HCT116 (cell line): ENCODE measurements around the gene RUNX1. TPM values are rescaled to one million over a fixed set of nuclear protein-coding genes. Genes with fewer than 3 reads are reported as not detected.

Experiments
- ATAC-seq: fragments of 200-7000 bp; cut with Tn5 transposase; 2 replicates; pipeline ENCODE4 v1.9.1; 2020; ENCODE audit warnings: mild to moderate bottlenecking, moderate library complexity
- BruUV-seq: library from RNA; stranded (reverse); fragments of 400-500 nt; replicated peaks from 2 replicates; lab custom pipeline; 2021; lab: Mats Ljungman, UMichigan
- CTCF ChIA-PET: fragments of 300-600 bp; sonication (Branson Sonifier 250); formaldehyde crosslinking; loops from one replicate; lab custom pipeline; 2021; ENCODE audit warnings: antibody characterized with exemption; lab: Charles Lee
- POLR2A ChIA-PET: fragments of 300-600, 350-600 bp; sonication (Branson Sonifier 250); formaldehyde crosslinking; loops from one replicate; lab custom pipeline; 2021; ENCODE audit warnings: antibody characterized with exemption; lab: Charles Lee
- RAD21 ChIA-PET, 2 experiments: fragments of 300-600 bp; sonication (Branson Sonifier 250); formaldehyde crosslinking; loops; one replicate each; lab custom pipeline; 2023; ENCODE audit warnings: low total read pairs in 2 of 2; ENCODE audit not compliant: uncharacterized antibody in 2 of 2, unreplicated experiment in 2 of 2, low non-redundant PET in 1 of 2; lab: Charles Lee
- DNase-seq: peaks from one replicate; pipeline ENCODE4 v3.0.0-alpha.2; 2010; ENCODE audit warnings: low read depth, low spot score
- H2AFZ ChIP-seq: fragments of 200-600 bp; shearing (Covaris generic), sonication (generic); 2 replicates; pipeline ENCODE4 v1.6.1; 2017; ENCODE audit warnings: low read depth, mixed run types, mixed read lengths, antibody characterized with exemption, low read length; ENCODE audit not compliant: poor library complexity, severe bottlenecking
- H3K27ac ChIP-seq: 2 replicates; pipeline ENCODE4 v1.5.1; 2012; ENCODE audit warnings: low read depth, low read length
- H3K27me3 ChIP-seq: fragments of 200-600 bp; sonication (generic); 2 replicates; pipeline ENCODE4 v1.6.1; 2016; ENCODE audit warnings: mixed run types, low read length, mixed read lengths; ENCODE audit not compliant: insufficient read depth
- H3K36me3 ChIP-seq, 2 experiments: fragments of 200-500 bp in 1 of 2; fragments of 200-600 bp in 1 of 2; sonication (Bioruptor generic) in 1 of 2; sonication (generic) in 1 of 2; 2 replicates each; pipeline versions ENCODE4 v1.5.1 to v1.6.1; 2014 to 2016; ENCODE audit warnings: low read length in 2 of 2, inconsistent platforms in 1 of 2, mixed read lengths in 1 of 2, mixed run types in 1 of 2; ENCODE audit not compliant: insufficient read depth in 2 of 2, control insufficient read depth in 1 of 2
- H3K4me1 ChIP-seq, 2 experiments: fragments of 200-600 bp in 1 of 2; sonication (generic) in 1 of 2; 2 replicates each; pipeline versions ENCODE4 v1.5.1 to v1.6.1; 2012 to 2017; ENCODE audit warnings: low read length in 2 of 2, inconsistent platforms in 1 of 2, mild to moderate bottlenecking in 1 of 2, mixed read lengths in 1 of 2, mixed run types in 1 of 2, moderate library complexity in 1 of 2; ENCODE audit not compliant: insufficient read depth in 2 of 2, control insufficient read depth in 1 of 2
- H3K4me2 ChIP-seq: fragments of 200-600 bp; sonication (generic); 2 replicates; pipeline ENCODE4 v1.6.1; 2017; ENCODE audit warnings: mixed run types, low read length, mixed read lengths
- H3K4me3 ChIP-seq, 2 experiments: fragments of 200-600 bp in 1 of 2; sonication (generic) in 1 of 2; replicated peaks in 1 of 2; 2 replicates each; pipeline ENCODE4 v1.5.1; 2011 to 2016; ENCODE audit warnings: low read length in 2 of 2, control low read depth in 1 of 2, low read depth in 1 of 2, mild to moderate bottlenecking in 1 of 2, mixed read lengths in 1 of 2, mixed run types in 1 of 2
- H3K79me2 ChIP-seq: fragments of 200-600 bp; sonication (generic); 2 replicates; pipeline ENCODE4 v1.6.1; 2017; ENCODE audit warnings: mild to moderate bottlenecking, mixed run types, low read length, moderate library complexity, mixed read lengths; ENCODE audit not compliant: insufficient read depth
- H3K9ac ChIP-seq: fragments of 200-600 bp; sonication (generic); 2 replicates; pipeline ENCODE4 v1.6.1; 2016; ENCODE audit warnings: low read length, mixed read lengths
- H3K9me2 ChIP-seq: fragments of 200-600 bp; sonication (generic), shearing (Covaris generic); 2 replicates; pipeline ENCODE4 v1.6.1; 2017; ENCODE audit warnings: mixed run types, mild to moderate bottlenecking, moderate library complexity; ENCODE audit not compliant: insufficient read depth
- H3K9me3 ChIP-seq, 2 experiments: fragments of 200-500 bp in 1 of 2; fragments of 200-600 bp in 1 of 2; sonication (Bioruptor generic) in 1 of 2; sonication (generic) in 1 of 2; 2 replicates each; pipeline ENCODE4 v1.6.1; 2014 to 2017; ENCODE audit warnings: low read length in 2 of 2, mixed read lengths in 2 of 2, inconsistent platforms in 1 of 2, low read depth in 1 of 2, mild to moderate bottlenecking in 1 of 2, mixed run types in 1 of 2, moderate library complexity in 1 of 2; ENCODE audit not compliant: control insufficient read depth in 1 of 2, insufficient read depth in 1 of 2
- H4K20me1 ChIP-seq: fragments of 200-600 bp; sonication (generic), shearing (Covaris generic); 2 replicates; pipeline ENCODE4 v1.6.1; 2017; ENCODE audit warnings: mixed run types, mild to moderate bottlenecking, moderate library complexity; ENCODE audit not compliant: insufficient read depth
- CBX3 ChIP-seq: IDR thresholded peaks from 2 replicates; pipeline ENCODE4 v1.6.1; 2012; ENCODE audit warnings: low read depth
- CEBPB ChIP-seq: IDR thresholded peaks from 2 replicates; pipeline ENCODE4 v1.6.1; 2012; ENCODE audit warnings: low read depth
- EGR1 ChIP-seq: IDR thresholded peaks from 2 replicates; pipeline ENCODE4 v1.6.1; 2012; ENCODE audit warnings: low read depth
- ELF1 ChIP-seq: IDR thresholded peaks from 2 replicates; pipeline ENCODE4 v1.6.1; 2012; ENCODE audit warnings: low read depth, borderline replicate concordance
- EZH2phosphoT487 ChIP-seq: fragments of 200-600 bp; IDR thresholded peaks from 2 replicates; pipeline ENCODE4 v1.6.1; 2018; ENCODE audit warnings: antibody characterized with exemption, borderline replicate concordance
- FOSL1 ChIP-seq: IDR thresholded peaks from 2 replicates; pipeline ENCODE4 v1.6.1; 2012; ENCODE audit warnings: low read depth
- POLR2A ChIP-seq: IDR thresholded peaks from 2 replicates; pipeline ENCODE4 v1.7.0; 2011; ENCODE audit warnings: borderline replicate concordance; ENCODE audit not compliant: insufficient read depth, insufficient read length; ENCODE audit errors: extremely low read depth
- RAD21 ChIP-seq: IDR thresholded peaks from 2 replicates; pipeline ENCODE4 v1.6.1; 2012; ENCODE audit warnings: low read depth, mild to moderate bottlenecking
- SIN3A ChIP-seq: IDR thresholded peaks from 2 replicates; pipeline ENCODE4 v1.6.1; 2012; ENCODE audit warnings: low read depth
- SRF ChIP-seq: IDR thresholded peaks from 2 replicates; pipeline ENCODE4 v1.6.1; 2012; ENCODE audit warnings: low read depth
- TCF7L2 ChIP-seq: IDR thresholded peaks from 2 replicates; pipeline ENCODE4 v1.7.0; 2011; ENCODE audit warnings: borderline replicate concordance, inconsistent platforms; ENCODE audit not compliant: insufficient read depth, insufficient read length; ENCODE audit errors: extremely low read depth
- ZFX ChIP-seq: fragments of 450-650 bp; IDR thresholded peaks from 2 replicates; pipeline ENCODE4 v1.6.1; 2017
- ZNF274 ChIP-seq: fragments of 200-500 bp; sonication (Bioruptor generic); IDR thresholded peaks from 2 replicates; pipeline ENCODE4 v1.6.1; 2014; ENCODE audit warnings: mild to moderate bottlenecking, low read depth, low read length, inconsistent platforms
- intact Hi-C: fragments of 100-400 bp; cut with micrococcal nuclease; formaldehyde crosslinking; loops from 2 replicates; pipeline ENCODE4 v1.10.0; 2022
- total RNA-seq: library from RNA; stranded (reverse); gene quantifications from one replicate; pipeline ENCODE4 v1.2.1, GENCODE V29; 2021; ENCODE audit not compliant: unreplicated experiment
- TF ChIP-seq, protein P1 (sequence below): IDR thresholded peaks from 2 replicates; pipeline ENCODE4 v1.6.1; 2012

The RUNX1 gene
- total RNA-seq, 1 experiment from 2014 or later = 33.5 TPM

DNA sequence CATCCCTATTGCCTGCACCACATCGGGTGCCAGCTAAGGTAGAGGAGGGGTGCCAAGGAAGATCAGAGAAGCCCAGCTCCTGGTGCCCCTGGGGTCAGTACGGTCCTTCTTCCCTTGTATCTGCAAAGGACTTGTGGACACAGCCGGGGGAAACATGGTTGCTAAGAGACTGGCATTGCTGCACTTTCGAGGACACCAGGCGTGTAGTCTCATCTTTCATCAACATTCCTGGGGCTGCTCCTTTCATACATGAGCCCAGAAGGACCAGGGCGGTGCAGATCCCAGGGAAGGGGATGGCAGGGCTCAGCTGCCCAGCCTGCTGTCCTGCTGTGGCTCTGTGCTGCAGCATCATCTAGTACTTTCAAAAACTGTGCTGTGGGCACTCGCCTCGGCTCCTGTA lies 61.0 kb downstream of the RUNX1 start:
- intact Hi-C loops = no loop called here
- Histone ChIP-seq H3K4me1 (peaks cover 21 to 32% of the 10 kb centered on the region in 2 experiments), H3K4me3 (no peak overlapping the region), H4K20me1 (no peaks in the 10 kb centered on the region), H3K9ac (no peak overlapping the region), H2AFZ (no peak overlapping the region), H3K27me3 (peaks cover 34% of the 10 kb centered on the region), H3K4me2 (no peak overlapping the region), H3K9me3 (no peaks in the 10 kb centered on the region), H3K9me2 (no peaks in the 10 kb centered on the region), H3K79me2 (no peaks in the 10 kb centered on the region), H3K36me3 (no peaks in the 10 kb centered on the region), H3K27ac (no peak overlapping the region)
- ATAC-seq (no peak), DNase-seq (no peak)
- TF ChIP-seq SIN3A = no peak
- no peak for TF ChIP-seq RAD21
- no peak for TF ChIP-seq ZNF274
- TF ChIP-seq, protein P1, sequence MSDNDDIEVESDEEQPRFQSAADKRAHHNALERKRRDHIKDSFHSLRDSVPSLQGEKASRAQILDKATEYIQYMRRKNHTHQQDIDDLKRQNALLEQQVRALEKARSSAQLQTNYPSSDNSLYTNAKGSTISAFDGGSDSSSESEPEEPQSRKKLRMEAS = no peak
- no peak for TF ChIP-seq CBX3
- no peak for TF ChIP-seq POLR2A
- TF ChIP-seq TCF7L2 = no peak
- TF ChIP-seq SRF = no peak
- no peak for TF ChIP-seq ZFX
- no peak for TF ChIP-seq ELF1
- no peak for TF ChIP-seq CEBPB
- TF ChIP-seq EGR1 = no peak
- no peak for TF ChIP-seq FOSL1
- no peak for TF ChIP-seq EZH2phosphoT487
- BruUV-seq = no TSS peak
- RAD21 ChIA-PET = no interaction called here
- POLR2A ChIA-PET = no interaction called here
- CTCF ChIA-PET = no interaction called here
